GM19328 (cell line): ENCODE results near the gene KRT33B.

Source experiments
- ATAC-seq: cut with Tn5 transposase; IDR thresholded peaks from one replicate; pipeline ENCODE4 v1.9.1; 2021; ENCODE audit warnings: mild to moderate bottlenecking, moderate library complexity; ENCODE audit not compliant: unreplicated experiment

Gene KRT33B

DNA sequence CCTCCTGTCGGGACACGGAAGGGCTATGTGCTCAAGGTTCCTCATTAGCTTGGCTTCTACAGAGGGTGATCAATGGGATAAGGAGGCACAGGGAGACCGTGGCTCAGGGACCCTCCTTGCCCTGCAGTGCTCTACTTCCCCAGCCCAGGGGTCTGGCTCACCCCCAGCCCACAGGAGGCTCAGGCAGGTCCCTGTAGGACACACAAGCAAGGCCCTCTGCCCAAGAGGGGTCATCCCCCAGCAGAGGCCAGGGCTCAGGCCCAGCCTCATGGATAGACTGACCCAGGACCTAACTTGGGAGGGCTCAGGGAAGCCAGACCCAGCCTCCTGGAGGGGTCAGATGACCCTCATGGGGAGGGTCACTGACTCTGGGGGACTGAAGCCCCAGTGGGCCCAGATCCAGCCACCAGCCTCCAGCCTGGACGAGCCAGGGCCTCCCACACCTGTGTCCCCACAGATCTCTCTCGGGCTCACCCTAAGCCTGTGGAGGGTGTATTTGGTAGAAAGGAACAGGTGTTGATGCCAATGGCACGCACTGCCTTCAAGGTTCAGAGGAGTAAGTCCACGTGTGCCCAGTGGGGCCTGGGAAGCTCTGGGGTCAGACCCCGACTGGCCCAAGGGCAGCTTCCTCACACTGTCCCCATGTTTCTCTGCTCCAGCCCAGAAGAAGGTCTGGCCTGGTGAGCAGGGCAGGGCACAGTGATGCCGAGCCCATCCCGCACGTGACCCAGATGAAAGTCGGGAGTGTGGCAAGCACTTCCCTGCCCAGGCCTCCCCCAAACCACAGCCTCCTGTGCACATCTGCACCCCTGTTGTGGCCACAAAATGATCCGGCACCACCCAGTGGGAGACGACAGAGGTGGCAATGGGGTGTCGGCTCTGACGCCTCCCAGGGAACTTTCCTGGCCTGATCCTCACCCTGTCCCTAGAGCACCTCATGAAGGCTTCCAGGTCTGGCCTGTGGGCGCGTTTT, 43.2 kb downstream of the KRT33B start:
- no peak for ATAC-seq

DNA sequence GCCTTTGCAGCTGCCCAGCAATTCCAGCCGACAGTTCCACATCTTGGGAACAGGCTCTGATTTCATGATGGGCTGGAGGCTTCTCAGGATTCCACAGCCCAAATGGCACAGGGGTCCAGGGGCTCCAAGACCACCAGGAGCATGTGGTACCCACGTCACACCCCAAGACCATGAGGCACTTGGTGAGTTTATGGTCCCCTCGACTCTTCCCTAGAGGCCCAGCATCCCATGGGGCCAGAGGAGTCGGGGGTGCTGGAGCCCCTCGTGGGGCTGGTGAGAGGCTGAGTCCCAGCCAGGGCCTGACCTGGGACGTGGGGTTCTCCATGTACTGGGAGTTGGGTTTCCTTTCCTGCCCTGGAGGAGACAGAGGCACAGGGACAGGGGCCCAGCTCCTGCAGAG, 44.0 kb downstream of the KRT33B start:
- no peak for ATAC-seq

DNA sequence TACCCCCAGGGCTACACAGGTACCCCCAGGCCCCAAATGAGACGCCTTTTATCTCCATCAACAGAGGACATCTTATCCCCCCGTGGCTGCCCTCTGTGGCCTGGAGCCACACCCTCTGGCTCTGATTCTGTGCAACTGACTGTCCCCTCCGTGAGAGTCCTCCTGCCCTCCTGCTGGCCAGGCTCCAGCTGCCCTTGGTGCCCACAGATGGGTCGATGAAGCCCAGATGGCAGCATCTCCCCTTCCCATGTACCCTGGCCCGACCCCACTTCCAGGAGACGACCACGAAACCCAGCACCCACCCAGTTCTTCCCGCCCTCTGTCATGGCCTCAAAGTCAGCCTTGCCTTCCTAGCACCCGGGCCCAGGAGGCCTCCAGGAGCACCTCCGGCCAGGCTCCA, 44.5 kb downstream of the KRT33B start:
- no peak for ATAC-seq

GRCh38 chr17:41324180-41325075, 45.2 kb downstream of the KRT33B start:
- ATAC-seq: no peak

DNA sequence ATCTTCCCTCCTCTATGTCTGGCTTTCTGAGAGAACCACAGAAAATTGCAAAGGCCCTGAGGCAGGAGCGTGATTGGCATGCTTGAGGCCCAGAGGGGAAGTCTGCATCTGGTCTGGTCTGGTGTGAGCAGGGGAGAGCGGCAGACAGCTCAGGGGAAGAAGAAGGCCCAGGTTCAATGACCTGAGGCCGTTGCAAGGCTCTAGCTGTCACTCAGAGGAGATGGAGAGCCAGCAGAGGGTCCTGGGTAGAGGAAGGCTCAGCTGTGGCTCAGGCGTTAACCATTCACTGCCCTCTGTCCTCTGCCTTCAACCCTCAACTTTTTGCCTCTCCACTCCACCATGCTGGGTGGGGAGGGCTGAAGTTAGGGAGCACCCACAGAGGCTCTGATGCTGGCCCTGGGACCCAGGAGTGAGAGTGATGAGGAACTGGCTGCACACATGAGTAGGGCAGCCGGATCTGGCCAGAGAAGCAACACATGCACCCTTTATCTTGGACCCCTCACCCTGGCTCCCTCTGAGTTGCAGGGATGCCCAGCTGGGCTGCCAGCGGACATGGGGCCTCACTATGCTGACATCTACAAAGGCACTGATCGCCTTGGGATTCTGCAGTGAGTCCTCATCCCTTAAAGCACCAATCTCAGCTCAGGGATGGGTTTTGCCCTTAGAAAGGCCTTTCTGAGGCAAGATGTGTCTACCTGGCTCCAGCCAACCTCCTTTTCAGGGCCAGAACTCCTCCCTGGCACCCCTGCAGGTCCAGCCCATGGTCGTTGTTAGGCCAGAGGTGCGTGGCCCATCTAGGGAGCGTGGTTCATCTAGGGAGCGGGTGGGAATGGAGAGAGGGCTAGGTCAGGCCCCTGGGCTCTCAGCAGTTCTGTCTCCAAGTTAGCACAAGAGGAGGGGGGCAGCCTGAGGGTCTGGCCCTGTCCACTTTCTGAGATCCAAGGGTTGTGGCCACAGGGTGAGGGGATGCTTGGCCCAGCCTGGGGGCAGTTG, 46.4 kb downstream of the KRT33B start:
- ATAC-seq: no peak

DNA sequence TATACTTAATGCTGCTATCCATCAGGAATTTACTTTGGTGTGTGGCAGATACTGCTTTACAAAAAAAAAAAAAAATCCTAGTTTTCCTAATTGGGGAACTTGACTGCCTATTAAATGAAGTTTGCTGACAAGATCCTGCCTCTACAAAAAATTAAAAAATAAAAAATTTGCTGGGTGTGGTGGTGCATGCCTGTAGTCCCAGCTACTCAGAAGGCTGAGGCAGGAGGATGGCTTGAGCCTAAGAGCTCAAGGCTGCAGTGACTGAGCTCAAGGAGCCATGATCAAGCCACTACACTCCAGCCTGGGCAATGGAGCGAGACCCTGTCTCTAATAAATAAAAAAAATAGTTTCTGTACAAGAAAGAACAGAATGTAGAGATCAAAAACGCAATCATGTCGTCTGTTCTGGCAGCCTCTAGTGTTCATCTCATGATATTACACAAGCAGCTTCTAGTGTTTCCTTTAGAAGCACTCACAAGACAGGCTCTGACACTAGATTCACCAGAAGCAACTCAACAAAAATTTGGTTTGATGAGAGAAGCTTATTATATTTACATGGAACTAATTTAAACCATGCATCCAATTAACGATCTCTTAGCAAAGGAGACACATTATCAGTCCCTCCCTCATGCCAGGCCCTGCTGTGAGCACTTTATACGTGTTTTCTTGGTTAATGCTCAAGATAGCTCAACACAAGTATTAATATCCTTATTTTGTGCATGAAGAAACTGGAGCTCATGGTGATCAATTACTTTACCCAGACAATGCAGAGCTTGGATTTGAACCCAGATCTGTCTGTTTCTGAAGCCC, 47.3 kb downstream of the KRT33B start:
- no peak for ATAC-seq

- ATAC-seq: no peak
Measured at GRCh38 chr17:41318231-41318630, 51.4 kb downstream of the KRT33B start.

GRCh38 chr17:41315814-41316445, 53.7 kb downstream of the KRT33B start:
- ATAC-seq: no peak

GRCh38 chr17:41315204-41315794, 54.3 kb downstream of the KRT33B start, which contains the start of gene KRTAP17-1:
TSS of gene KRTAP17-1 (minus strand) at chr17:41315710. CDS start at chr17:41315650, 60 bp downstream.
- no peak for ATAC-seq
